Fibroblast of the aortic adventitia (primary cell): ENCODE data around the gene LONP2. TPM values are rescaled to one million over a fixed set of nuclear protein-coding genes. Genes with fewer than 3 reads are reported as not detected.
"Not testable (repeated sequence)": the region's sequence is repeated elsewhere in the genome, so short reads cannot be mapped to it uniquely, and the experiment has no call there.

Source experiments
- DNase-seq: peaks from one replicate; pipeline ENCODE4 v3.0.0-alpha.2; 2010; ENCODE audit warnings: low read depth
- H3K4me3 ChIP-seq: 2 replicates; pipeline ENCODE4 v1.5.1; 2011; ENCODE audit warnings: low read depth, mild to moderate bottlenecking, control low read depth, low read length, moderate library complexity
- CTCF ChIP-seq: IDR thresholded peaks from 2 replicates; pipeline ENCODE4 v1.5.1; 2011; ENCODE audit warnings: mild to moderate bottlenecking, low read length, control low read depth, inconsistent platforms; ENCODE audit not compliant: insufficient read depth
- total RNA-seq: library from RNA; depleted of rRNA; stranded (reverse); fragments of >200 nt; gene quantifications from 2 replicates; pipeline ENCODE4 v1.2.3, GENCODE V29; 2012; ENCODE audit warnings: low replicate concordance

Gene LONP2
- total RNA-seq, 1 donor, result 49.3 TPM

GRCh38 chr16:48386559-48387312 is 142.6 kb downstream of the LONP2 start:
- peak overlapping the region; percentile 35 for H3K4me3 ChIP-seq
- no peak for TF ChIP-seq CTCF
- peak; percentile 77 for DNase-seq

GRCh38 chr16:48392407-48392806 is 148.3 kb downstream of the LONP2 start:
- no peak for DNase-seq
- no peak overlapping the region for H3K4me3 ChIP-seq
- TF ChIP-seq CTCF, result no peak

- TF ChIP-seq CTCF, result no peak
- H3K4me3 ChIP-seq, result no peak overlapping the region
- DNase-seq, result peak; percentile 78
These were observed 149.6 kb downstream of the LONP2 start for GRCh38 chr16:48393485-48394354.

GRCh38 chr16:48394355-48394703 is 150.2 kb downstream of the LONP2 start:
- H3K4me3 ChIP-seq, result no peak overlapping the region
- no peak for TF ChIP-seq CTCF
- no peak for DNase-seq

- TF ChIP-seq CTCF, result no peak
- DNase-seq, result no peak
- H3K4me3 ChIP-seq, result no peak overlapping the region
These were observed 151.3 kb downstream of the LONP2 start for GRCh38 chr16:48395375-48395774.

- not testable (repeated sequence) for H3K4me3 ChIP-seq, DNase-seq
These were observed 158.4 kb downstream of the LONP2 start for GRCh38 chr16:48402547-48402946.

GRCh38 chr16:48405153-48405552 is 161.1 kb downstream of the LONP2 start:
- H3K4me3 ChIP-seq, result no peak overlapping the region
- TF ChIP-seq CTCF, result no peak
- no peak for DNase-seq
